GM21786 (cell line): ENCODE data around the gene KRT222.
A peak's percentile ranks its signal among the peaks of the same experiment; 100 is the strongest.

Source experiments
- ATAC-seq: cut with Tn5 transposase; IDR thresholded peaks from one replicate; pipeline ENCODE4 v1.9.1; 2021; ENCODE audit not compliant: unreplicated experiment

The KRT222 gene

GRCh38 chr17:40615841-40616476 is 49.0 kb downstream of the KRT222 start:
- no peak for ATAC-seq

GRCh38 chr17:40615068-40615840 is 49.7 kb downstream of the KRT222 start:
- ATAC-seq: peak; percentile 64

GRCh38 chr17:40614431-40615067 is 50.4 kb downstream of the KRT222 start:
- no peak for ATAC-seq

- ATAC-seq: no peak
Measured at GRCh38 chr17:40613467-40614154, 51.4 kb downstream of the KRT222 start.

- ATAC-seq: no peak
Measured at GRCh38 chr17:40612599-40613244, 52.3 kb downstream of the KRT222 start.

GRCh38 chr17:40611840-40612474 is 53.0 kb downstream of the KRT222 start:
- ATAC-seq: no peak

GRCh38 chr17:40610359-40610758 is 54.6 kb downstream of the KRT222 start:
- no peak for ATAC-seq

- no peak for ATAC-seq
Measured at GRCh38 chr17:40608061-40608581, 56.9 kb downstream of the KRT222 start.

GRCh38 chr17:40607641-40608040 is 57.3 kb downstream of the KRT222 start:
- ATAC-seq: no peak

GRCh38 chr17:40606548-40607353 is 58.2 kb downstream of the KRT222 start:
- ATAC-seq: no peak

- ATAC-seq: no peak
Measured at GRCh38 chr17:40605306-40605705, 59.7 kb downstream of the KRT222 start.
